Measurements from ENCODE around the gene MGMT. TPM values are rescaled to one million over a fixed set of nuclear protein-coding genes. Genes with fewer than 3 reads are reported as not detected.

MGMT gene
- polyA plus RNA-seq, 2 donors: 8.6 to 13.0 TPM

GRCh38 chr10:129696636-129697035 is 229.6 kb downstream of the MGMT start:
- no peak overlapping the region for H3K27ac ChIP-seq (ENCODE audit: low read depth in 2 of 2, low read length in 1 of 2)
- no peak overlapping the region for H3K4me3 ChIP-seq (ENCODE audit: low read depth in 1 of 2, low read length in 2 of 2)
- no peaks in the 10 kb centered on the region for H3K27me3 ChIP-seq (ENCODE audit: control insufficient read depth in 1 of 2, insufficient read depth in 2 of 2, low read length in 2 of 2)
- H3K9me3 ChIP-seq (ENCODE audit: control insufficient read depth in 2 of 2, insufficient read depth in 1 of 2, low read depth in 1 of 2, low read length in 1 of 2): peaks cover 0 to 3% of the 10 kb centered on the region in 2 donors
- WGBS, 2 donors: 95% methylated on average over 7 of the region's 7 CpGs
- peaks cover 0 to 2% of the 10 kb centered on the region in 2 donors for H3K4me1 ChIP-seq (ENCODE audit: control insufficient read depth in 2 of 2, insufficient read depth in 2 of 2, low read length in 1 of 2)
- H3K36me3 ChIP-seq (ENCODE audit: control insufficient read depth in 2 of 2, insufficient read depth in 2 of 2, low read length in 1 of 2): no peaks in the 10 kb centered on the region

- Histone ChIP-seq H3K27ac (ENCODE audit: low read depth in 2 of 2, low read length in 1 of 2) (no peak overlapping the region), H3K4me3 (ENCODE audit: low read depth in 1 of 2, low read length in 2 of 2) (no peak overlapping the region), H3K4me1 (ENCODE audit: control insufficient read depth in 2 of 2, insufficient read depth in 2 of 2, low read length in 1 of 2) (peaks cover 0 to 2% of the 10 kb centered on the region in 2 donors), H3K36me3 (ENCODE audit: control insufficient read depth in 2 of 2, insufficient read depth in 2 of 2, low read length in 1 of 2) (no peaks in the 10 kb centered on the region), H3K9me3 (ENCODE audit: control insufficient read depth in 2 of 2, insufficient read depth in 1 of 2, low read depth in 1 of 2, low read length in 1 of 2) (peaks cover 0 to 3% of the 10 kb centered on the region in 2 donors), H3K27me3 (ENCODE audit: control insufficient read depth in 1 of 2, insufficient read depth in 2 of 2, low read length in 2 of 2) (no peaks in the 10 kb centered on the region)
- 94% methylated on average over 15 of the region's 15 CpGs for WGBS, 2 donors
These were observed 230.6 kb downstream of the MGMT start for GRCh38 chr10:129697463-129698247.

- 83 to 90% methylated on average over 15 of the region's 15 CpGs for WGBS, 2 donors
- Histone ChIP-seq H3K4me1 (ENCODE audit: control insufficient read depth in 2 of 2, insufficient read depth in 2 of 2, low read length in 1 of 2) (peaks cover 0 to under 1% of the 10 kb centered on the region in 2 donors), H3K4me3 (ENCODE audit: low read depth in 1 of 2, low read length in 2 of 2) (no peak overlapping the region), H3K36me3 (ENCODE audit: control insufficient read depth in 2 of 2, insufficient read depth in 2 of 2, low read length in 1 of 2) (no peaks in the 10 kb centered on the region), H3K27me3 (ENCODE audit: control insufficient read depth in 1 of 2, insufficient read depth in 2 of 2, low read length in 2 of 2) (no peaks in the 10 kb centered on the region), H3K9me3 (ENCODE audit: control insufficient read depth in 2 of 2, insufficient read depth in 1 of 2, low read depth in 1 of 2, low read length in 1 of 2) (peaks cover 0 to 6% of the 10 kb centered on the region in 2 donors), H3K27ac (ENCODE audit: low read depth in 2 of 2, low read length in 1 of 2) (no peak overlapping the region)
These were observed 232.8 kb downstream of the MGMT start for GRCh38 chr10:129699722-129700340.

DNA sequence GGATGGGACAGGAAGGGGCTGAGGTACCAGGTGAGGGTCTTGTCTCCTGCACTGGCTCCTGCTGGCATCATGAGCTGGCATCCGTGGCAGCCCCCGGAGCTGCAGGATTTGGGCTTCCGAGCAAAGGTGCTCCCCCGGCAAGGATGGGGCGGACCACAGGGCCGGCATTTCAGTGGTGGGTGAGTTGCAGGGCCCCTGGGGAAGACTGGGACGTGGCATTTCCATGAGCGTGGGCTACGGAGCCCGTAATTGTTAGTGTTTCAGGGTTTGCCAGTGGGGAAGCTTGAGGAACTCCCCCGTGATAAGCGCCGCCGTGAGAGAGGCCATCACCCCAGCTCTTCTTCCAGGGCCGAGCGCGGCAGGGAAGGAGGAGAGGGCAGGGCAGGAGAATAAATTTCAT is 235.6 kb downstream of the MGMT start:
- Histone ChIP-seq H3K4me3 (ENCODE audit: low read depth in 1 of 2, low read length in 2 of 2) (no peak overlapping the region), H3K9me3 (ENCODE audit: control insufficient read depth in 2 of 2, insufficient read depth in 1 of 2, low read depth in 1 of 2, low read length in 1 of 2) (peaks cover 0 to 3% of the 10 kb centered on the region in 2 donors), H3K27ac (ENCODE audit: low read depth in 2 of 2, low read length in 1 of 2) (no peak overlapping the region), H3K27me3 (ENCODE audit: control insufficient read depth in 1 of 2, insufficient read depth in 2 of 2, low read length in 2 of 2) (no peaks in the 10 kb centered on the region), H3K4me1 (ENCODE audit: control insufficient read depth in 2 of 2, insufficient read depth in 2 of 2, low read length in 1 of 2) (peaks cover 0 to 2% of the 10 kb centered on the region in 2 donors), H3K36me3 (ENCODE audit: control insufficient read depth in 2 of 2, insufficient read depth in 2 of 2, low read length in 1 of 2) (no peaks in the 10 kb centered on the region)
- WGBS, 2 donors: 97% methylated on average over 17 of the region's 17 CpGs

DNA sequence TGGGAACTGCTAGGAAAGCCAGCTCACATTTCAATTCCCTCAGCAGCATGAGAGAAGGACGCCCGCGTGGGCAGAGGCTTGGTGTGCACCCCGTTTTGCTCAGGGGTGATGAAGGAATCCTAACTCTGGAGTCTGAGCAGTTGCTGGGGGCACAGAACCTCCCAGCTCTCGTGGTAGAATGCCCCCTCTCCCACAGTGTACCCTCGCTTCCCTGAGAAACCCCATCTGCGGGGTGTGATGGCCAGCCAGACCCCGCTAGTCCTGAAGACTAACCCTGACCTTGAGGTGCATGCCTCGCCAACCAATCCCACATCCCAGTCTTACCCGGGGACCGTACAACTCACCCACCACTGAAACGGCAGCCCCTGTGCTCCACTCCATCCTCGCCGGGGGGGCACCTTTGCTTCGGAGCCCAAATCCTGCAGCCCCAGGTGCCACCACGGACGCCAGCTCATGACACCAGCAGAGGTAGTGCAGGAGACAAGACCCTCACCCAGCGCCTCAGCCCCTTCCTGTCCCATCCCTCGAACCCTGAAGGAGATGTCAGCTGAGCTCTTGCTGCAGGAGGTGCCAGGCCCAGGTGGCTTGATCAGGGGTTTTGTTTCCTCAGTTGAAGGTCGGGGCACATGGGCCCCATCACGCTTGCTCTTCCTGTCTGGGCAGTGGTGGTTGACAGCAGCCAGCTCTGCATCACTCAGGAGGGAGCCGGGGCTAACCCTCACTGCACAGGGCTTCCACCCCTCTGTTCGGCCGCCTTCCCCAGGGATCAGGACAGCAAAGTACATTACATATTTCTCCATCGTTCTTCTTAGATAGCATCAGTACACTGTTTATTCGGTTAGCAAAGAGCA is 236.5 kb downstream of the MGMT start:
- H3K9me3 ChIP-seq (ENCODE audit: control insufficient read depth in 2 of 2, insufficient read depth in 1 of 2, low read depth in 1 of 2, low read length in 1 of 2): peaks cover 0 to 3% of the 10 kb centered on the region in 2 donors
- WGBS, 2 donors: 82 to 90% methylated on average over 26 of the region's 26 CpGs
- no peak overlapping the region for H3K4me3 ChIP-seq (ENCODE audit: low read depth in 1 of 2, low read length in 2 of 2)
- H3K4me1 ChIP-seq (ENCODE audit: control insufficient read depth in 2 of 2, insufficient read depth in 2 of 2, low read length in 1 of 2): peaks cover 0 to 2% of the 10 kb centered on the region in 2 donors
- H3K27ac ChIP-seq (ENCODE audit: low read depth in 2 of 2, low read length in 1 of 2): no peak overlapping the region
- H3K36me3 ChIP-seq (ENCODE audit: control insufficient read depth in 2 of 2, insufficient read depth in 2 of 2, low read length in 1 of 2): no peaks in the 10 kb centered on the region
- no peaks in the 10 kb centered on the region for H3K27me3 ChIP-seq (ENCODE audit: control insufficient read depth in 1 of 2, insufficient read depth in 2 of 2, low read length in 2 of 2)

- Histone ChIP-seq H3K4me3 (ENCODE audit: low read depth in 1 of 2, low read length in 2 of 2) (no peak overlapping the region), H3K9me3 (ENCODE audit: control insufficient read depth in 2 of 2, insufficient read depth in 1 of 2, low read depth in 1 of 2, low read length in 1 of 2) (peaks cover 0 to 3% of the 10 kb centered on the region in 2 donors), H3K27me3 (ENCODE audit: control insufficient read depth in 1 of 2, insufficient read depth in 2 of 2, low read length in 2 of 2) (no peaks in the 10 kb centered on the region), H3K4me1 (ENCODE audit: control insufficient read depth in 2 of 2, insufficient read depth in 2 of 2, low read length in 1 of 2) (peaks cover 0 to 2% of the 10 kb centered on the region in 2 donors), H3K36me3 (ENCODE audit: control insufficient read depth in 2 of 2, insufficient read depth in 2 of 2, low read length in 1 of 2) (no peaks in the 10 kb centered on the region), H3K27ac (ENCODE audit: low read depth in 2 of 2, low read length in 1 of 2) (no peak overlapping the region)
- WGBS, 2 donors: 88 to 91% methylated on average over 16 of the region's 16 CpGs
These were observed 237.2 kb downstream of the MGMT start for GRCh38 chr10:129704225-129704624.

DNA sequence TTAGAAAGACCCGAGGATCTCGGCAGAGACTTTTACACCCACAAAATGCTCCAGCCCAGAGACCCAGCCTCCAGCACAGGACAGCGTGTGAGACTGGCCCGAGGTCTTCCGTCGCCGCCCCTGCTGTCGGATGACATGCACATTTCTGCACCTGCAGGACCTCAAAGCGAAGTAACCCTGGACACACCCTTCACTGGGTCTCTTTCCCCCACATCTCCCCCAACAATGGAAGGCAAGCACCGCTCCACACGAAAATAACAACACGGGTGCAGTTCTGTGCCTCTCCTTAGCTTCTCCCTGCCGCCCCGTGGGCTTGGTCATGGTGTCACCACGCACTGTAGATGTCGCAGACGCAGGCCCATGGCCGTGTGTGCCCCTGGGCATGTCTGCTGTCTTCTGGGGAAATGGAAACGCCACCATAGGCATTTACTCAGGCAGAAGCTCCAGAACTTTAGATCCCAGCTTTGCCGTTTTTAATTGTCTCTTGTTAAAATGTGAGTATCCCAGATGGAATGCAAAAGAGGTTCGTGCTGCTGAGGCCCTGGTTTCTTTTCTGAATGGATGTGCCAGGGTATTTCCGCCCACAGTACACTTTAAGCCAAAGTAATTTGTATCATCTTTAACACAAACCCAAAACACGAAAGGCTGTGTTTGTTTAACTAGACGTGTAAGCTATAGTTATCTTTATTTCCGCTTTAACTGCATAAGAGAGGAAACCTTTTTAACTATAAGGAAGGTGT is 237.9 kb downstream of the MGMT start:
- H3K4me3 ChIP-seq (ENCODE audit: low read depth in 1 of 2, low read length in 2 of 2): no peak overlapping the region
- WGBS, 2 donors: 76 to 83% methylated on average over 25 of the region's 25 CpGs

DNA sequence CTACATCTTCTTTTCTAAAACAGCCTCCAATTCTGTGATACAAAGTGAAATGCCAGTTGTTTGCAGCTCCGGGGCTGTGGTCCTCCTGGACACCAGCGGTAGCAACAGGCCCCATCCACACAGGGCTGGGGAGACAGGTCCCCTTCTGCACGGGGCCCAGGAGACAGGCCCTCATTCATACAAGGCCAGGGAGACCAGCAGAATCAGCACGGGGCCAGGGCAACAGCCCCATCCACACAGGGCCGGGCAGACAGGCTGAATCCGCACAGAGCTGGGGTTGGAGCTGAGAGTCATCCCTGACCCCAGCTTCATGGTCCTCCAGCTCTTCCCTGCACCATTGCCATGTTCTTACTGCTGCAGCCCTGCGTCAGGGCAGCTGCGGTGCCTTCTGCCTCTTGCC is 238.6 kb downstream of the MGMT start:
- Histone ChIP-seq H3K4me3 (ENCODE audit: low read depth in 1 of 2, low read length in 2 of 2) (no peak overlapping the region), H3K27me3 (ENCODE audit: control insufficient read depth in 1 of 2, insufficient read depth in 2 of 2, low read length in 2 of 2) (no peaks in the 10 kb centered on the region), H3K27ac (ENCODE audit: low read depth in 2 of 2, low read length in 1 of 2) (no peak overlapping the region), H3K9me3 (ENCODE audit: control insufficient read depth in 2 of 2, insufficient read depth in 1 of 2, low read depth in 1 of 2, low read length in 1 of 2) (peaks cover 0 to 3% of the 10 kb centered on the region in 2 donors), H3K36me3 (ENCODE audit: control insufficient read depth in 2 of 2, insufficient read depth in 2 of 2, low read length in 1 of 2) (no peaks in the 10 kb centered on the region), H3K4me1 (ENCODE audit: control insufficient read depth in 2 of 2, insufficient read depth in 2 of 2, low read length in 1 of 2) (peaks cover 0 to 2% of the 10 kb centered on the region in 2 donors)
- 79 to 90% methylated on average over 8 of the region's 8 CpGs for WGBS, 2 donors

More for the DNA sequence above, 237.9 kb downstream of the MGMT start:
- Histone ChIP-seq H3K4me1 (ENCODE audit: control insufficient read depth in 2 of 2, insufficient read depth in 2 of 2, low read length in 1 of 2) (peaks cover 0 to 2% of the 10 kb centered on the region in 2 donors), H3K9me3 (ENCODE audit: control insufficient read depth in 2 of 2, insufficient read depth in 1 of 2, low read depth in 1 of 2, low read length in 1 of 2) (peaks cover 0 to 3% of the 10 kb centered on the region in 2 donors), H3K36me3 (ENCODE audit: control insufficient read depth in 2 of 2, insufficient read depth in 2 of 2, low read length in 1 of 2) (no peaks in the 10 kb centered on the region), H3K27ac (ENCODE audit: low read depth in 2 of 2, low read length in 1 of 2) (no peak overlapping the region), H3K27me3 (ENCODE audit: control insufficient read depth in 1 of 2, insufficient read depth in 2 of 2, low read length in 2 of 2) (no peaks in the 10 kb centered on the region)

DNA sequence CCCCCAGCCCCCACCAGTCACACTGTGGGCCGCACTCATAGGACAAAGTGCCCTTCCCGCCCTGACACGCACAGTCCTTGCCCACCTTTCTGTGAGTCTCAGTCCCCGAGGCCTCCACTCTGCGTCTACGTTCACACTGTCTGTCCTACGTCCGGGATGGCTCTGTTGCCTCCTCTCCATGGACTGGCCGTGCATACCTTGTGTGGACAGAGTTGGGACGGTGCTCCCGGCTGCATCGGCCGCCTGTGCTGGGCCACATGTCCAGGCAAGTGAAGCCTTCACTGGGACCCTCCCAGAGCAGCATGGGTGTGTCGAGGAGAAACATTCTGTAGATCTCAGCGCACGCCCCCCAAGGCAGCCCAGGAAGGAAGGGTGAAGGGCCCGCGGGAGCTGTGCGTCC is 239.0 kb downstream of the MGMT start:
- Histone ChIP-seq H3K27ac (ENCODE audit: low read depth in 2 of 2, low read length in 1 of 2) (no peak overlapping the region), H3K9me3 (ENCODE audit: control insufficient read depth in 2 of 2, insufficient read depth in 1 of 2, low read depth in 1 of 2, low read length in 1 of 2) (peaks cover 0 to 3% of the 10 kb centered on the region in 2 donors), H3K36me3 (ENCODE audit: control insufficient read depth in 2 of 2, insufficient read depth in 2 of 2, low read length in 1 of 2) (no peaks in the 10 kb centered on the region), H3K4me3 (ENCODE audit: low read depth in 1 of 2, low read length in 2 of 2) (no peak overlapping the region), H3K27me3 (ENCODE audit: control insufficient read depth in 1 of 2, insufficient read depth in 2 of 2, low read length in 2 of 2) (no peaks in the 10 kb centered on the region), H3K4me1 (ENCODE audit: control insufficient read depth in 2 of 2, insufficient read depth in 2 of 2, low read length in 1 of 2) (peaks cover 0 to 2% of the 10 kb centered on the region in 2 donors)
- WGBS, 2 donors: 96% methylated on average over 19 of the region's 19 CpGs

Data from esophagus (tissue), 2 donors.